ENCODE data around the gene KRTAP10-6.

KRTAP10-6 gene

GRCh38 chr21:44571296-44571695 lies 21.0 kb downstream of the KRTAP10-6 start:
- no peaks in the 10 kb centered on the region for H3K4me1 ChIP-seq (ENCODE audit: control insufficient read depth, insufficient read depth, low read length, poor library complexity, severe bottlenecking)
- DNase-seq = no peak
- no peak overlapping the region for H3K4me3 ChIP-seq (ENCODE audit: insufficient read depth, low read depth, low read length, poor library complexity, severe bottlenecking)
- H3K27ac ChIP-seq (ENCODE audit: insufficient read depth, low read length, poor library complexity, severe bottlenecking) = no peak overlapping the region
- no peaks in the 10 kb centered on the region for H3K27me3 ChIP-seq (replicated peaks; ENCODE audit: control insufficient read depth, insufficient read depth, low read length, poor library complexity, severe bottlenecking)
- H3K9me3 ChIP-seq (ENCODE audit: control insufficient read depth, low read length) = no peaks in the 10 kb centered on the region
- H3K36me3 ChIP-seq (ENCODE audit: control insufficient read depth, insufficient read depth, low read length) = no peaks in the 10 kb centered on the region

GRCh38 chr21:44569861-44570517 lies 22.3 kb downstream of the KRTAP10-6 start:
- Histone ChIP-seq H3K27me3 (replicated peaks; ENCODE audit: control insufficient read depth, insufficient read depth, low read length, poor library complexity, severe bottlenecking) (no peaks in the 10 kb centered on the region), H3K27ac (ENCODE audit: insufficient read depth, low read length, poor library complexity, severe bottlenecking) (no peak overlapping the region), H3K36me3 (ENCODE audit: control insufficient read depth, insufficient read depth, low read length) (no peaks in the 10 kb centered on the region), H3K4me1 (ENCODE audit: control insufficient read depth, insufficient read depth, low read length, poor library complexity, severe bottlenecking) (no peaks in the 10 kb centered on the region), H3K9me3 (ENCODE audit: control insufficient read depth, low read length) (no peaks in the 10 kb centered on the region), H3K4me3 (ENCODE audit: insufficient read depth, low read depth, low read length, poor library complexity, severe bottlenecking) (no peak overlapping the region)
- DNase-seq = no peak

GRCh38 chr21:44568667-44569556 lies 23.4 kb downstream of the KRTAP10-6 start:
- Histone ChIP-seq H3K27me3 (replicated peaks; ENCODE audit: control insufficient read depth, insufficient read depth, low read length, poor library complexity, severe bottlenecking) (no peaks in the 10 kb centered on the region), H3K4me3 (ENCODE audit: insufficient read depth, low read depth, low read length, poor library complexity, severe bottlenecking) (no peak overlapping the region), H3K4me1 (ENCODE audit: control insufficient read depth, insufficient read depth, low read length, poor library complexity, severe bottlenecking) (no peaks in the 10 kb centered on the region), H3K27ac (ENCODE audit: insufficient read depth, low read length, poor library complexity, severe bottlenecking) (no peak overlapping the region), H3K9me3 (ENCODE audit: control insufficient read depth, low read length) (no peaks in the 10 kb centered on the region), H3K36me3 (ENCODE audit: control insufficient read depth, insufficient read depth, low read length) (no peaks in the 10 kb centered on the region)
- DNase-seq = no peak

- H3K9me3 ChIP-seq (ENCODE audit: control insufficient read depth, low read length) = no peaks in the 10 kb centered on the region
- no peak overlapping the region for H3K27ac ChIP-seq (ENCODE audit: insufficient read depth, low read length, poor library complexity, severe bottlenecking)
- H3K4me3 ChIP-seq (ENCODE audit: insufficient read depth, low read depth, low read length, poor library complexity, severe bottlenecking) = no peak overlapping the region
- DNase-seq = no peak
- H3K4me1 ChIP-seq (ENCODE audit: control insufficient read depth, insufficient read depth, low read length, poor library complexity, severe bottlenecking) = no peaks in the 10 kb centered on the region
- H3K36me3 ChIP-seq (ENCODE audit: control insufficient read depth, insufficient read depth, low read length) = no peaks in the 10 kb centered on the region
- no peaks in the 10 kb centered on the region for H3K27me3 ChIP-seq (replicated peaks; ENCODE audit: control insufficient read depth, insufficient read depth, low read length, poor library complexity, severe bottlenecking)
These were observed 24.0 kb downstream of the KRTAP10-6 start for GRCh38 chr21:44568261-44568660.

- Histone ChIP-seq H3K27ac (ENCODE audit: insufficient read depth, low read length, poor library complexity, severe bottlenecking) (no peak overlapping the region), H3K9me3 (ENCODE audit: control insufficient read depth, low read length) (no peaks in the 10 kb centered on the region), H3K4me1 (ENCODE audit: control insufficient read depth, insufficient read depth, low read length, poor library complexity, severe bottlenecking) (no peaks in the 10 kb centered on the region), H3K27me3 (replicated peaks; ENCODE audit: control insufficient read depth, insufficient read depth, low read length, poor library complexity, severe bottlenecking) (no peaks in the 10 kb centered on the region), H3K36me3 (ENCODE audit: control insufficient read depth, insufficient read depth, low read length) (no peaks in the 10 kb centered on the region), H3K4me3 (ENCODE audit: insufficient read depth, low read depth, low read length, poor library complexity, severe bottlenecking) (no peak overlapping the region)
- no peak for DNase-seq
These were observed 24.7 kb downstream of the KRTAP10-6 start for GRCh38 chr21:44567481-44568171.

- Histone ChIP-seq H3K36me3 (ENCODE audit: control insufficient read depth, insufficient read depth, low read length) (no peaks in the 10 kb centered on the region), H3K4me3 (ENCODE audit: insufficient read depth, low read depth, low read length, poor library complexity, severe bottlenecking) (no peak overlapping the region), H3K27ac (ENCODE audit: insufficient read depth, low read length, poor library complexity, severe bottlenecking) (no peak overlapping the region), H3K4me1 (ENCODE audit: control insufficient read depth, insufficient read depth, low read length, poor library complexity, severe bottlenecking) (no peaks in the 10 kb centered on the region), H3K9me3 (ENCODE audit: control insufficient read depth, low read length) (no peaks in the 10 kb centered on the region), H3K27me3 (replicated peaks; ENCODE audit: control insufficient read depth, insufficient read depth, low read length, poor library complexity, severe bottlenecking) (no peaks in the 10 kb centered on the region)
- DNase-seq = no peak
These were observed 25.9 kb downstream of the KRTAP10-6 start for GRCh38 chr21:44566403-44566802.

- Histone ChIP-seq H3K4me1 (ENCODE audit: control insufficient read depth, insufficient read depth, low read length, poor library complexity, severe bottlenecking) (no peaks in the 10 kb centered on the region), H3K36me3 (ENCODE audit: control insufficient read depth, insufficient read depth, low read length) (no peaks in the 10 kb centered on the region), H3K4me3 (ENCODE audit: insufficient read depth, low read depth, low read length, poor library complexity, severe bottlenecking) (no peak overlapping the region), H3K27me3 (replicated peaks; ENCODE audit: control insufficient read depth, insufficient read depth, low read length, poor library complexity, severe bottlenecking) (no peaks in the 10 kb centered on the region), H3K27ac (ENCODE audit: insufficient read depth, low read length, poor library complexity, severe bottlenecking) (no peak overlapping the region), H3K9me3 (ENCODE audit: control insufficient read depth, low read length) (no peaks in the 10 kb centered on the region)
- no peak for DNase-seq
These were observed 27.3 kb downstream of the KRTAP10-6 start for GRCh38 chr21:44564886-44565598.

- no peak overlapping the region for H3K27ac ChIP-seq (ENCODE audit: insufficient read depth, low read length, poor library complexity, severe bottlenecking)
- H3K4me3 ChIP-seq (ENCODE audit: insufficient read depth, low read depth, low read length, poor library complexity, severe bottlenecking) = no peak overlapping the region
- H3K36me3 ChIP-seq (ENCODE audit: control insufficient read depth, insufficient read depth, low read length) = no peaks in the 10 kb centered on the region
- no peaks in the 10 kb centered on the region for H3K27me3 ChIP-seq (replicated peaks; ENCODE audit: control insufficient read depth, insufficient read depth, low read length, poor library complexity, severe bottlenecking)
- H3K9me3 ChIP-seq (ENCODE audit: control insufficient read depth, low read length) = no peaks in the 10 kb centered on the region
- H3K4me1 ChIP-seq (ENCODE audit: control insufficient read depth, insufficient read depth, low read length, poor library complexity, severe bottlenecking) = no peaks in the 10 kb centered on the region
- no peak for DNase-seq
These were observed 28.2 kb downstream of the KRTAP10-6 start for GRCh38 chr21:44564099-44564498.

GRCh38 chr21:44558695-44559094 lies 33.6 kb downstream of the KRTAP10-6 start, which contains the start of gene KRTAP10-3:
Gene KRTAP10-3, minus strand, starts transcription at chr21:44558795. Its CDS starts 80 bp downstream, at chr21:44558715.
- Histone ChIP-seq H3K9me3 (ENCODE audit: control insufficient read depth, low read length) (no peaks in the 10 kb centered on the region), H3K27ac (ENCODE audit: insufficient read depth, low read length, poor library complexity, severe bottlenecking) (no peak within 1 kb of the TSS), H3K36me3 (ENCODE audit: control insufficient read depth, insufficient read depth, low read length) (no peaks in the 10 kb centered on the region), H3K4me1 (ENCODE audit: control insufficient read depth, insufficient read depth, low read length, poor library complexity, severe bottlenecking) (no peaks in the 10 kb centered on the region), H3K27me3 (replicated peaks; ENCODE audit: control insufficient read depth, insufficient read depth, low read length, poor library complexity, severe bottlenecking) (no peaks in the 10 kb centered on the region), H3K4me3 (ENCODE audit: insufficient read depth, low read depth, low read length, poor library complexity, severe bottlenecking) (no peak within 1 kb of the TSS)
- no peak for DNase-seq

Measured in effector memory CD4-positive, alpha-beta T cell (primary cell).